Cortex of kidney (tissue), 1 donor: ENCODE measurements around the gene CBLB.
"Not testable (repeated sequence)": the region's sequence is repeated elsewhere in the genome, so short reads cannot be mapped to it uniquely, and the experiment has no call there.

ENCODE experiments used
- DNase-seq: peaks from one replicate; lab custom pipeline; 2025; lab: John Stamatoyannopoulos, UW

Gene CBLB

GRCh38 chr3:105752791-105753415 lies 115.9 kb downstream of the CBLB start:
- DNase-seq: no peak

GRCh38 chr3:105747696-105748095 lies 121.1 kb downstream of the CBLB start:
- DNase-seq: no peak

- DNase-seq: no peak
Measured at GRCh38 chr3:105747060-105747541, 121.7 kb downstream of the CBLB start.

- no peak for DNase-seq
Measured at GRCh38 chr3:105746231-105746996, 122.4 kb downstream of the CBLB start.

GRCh38 chr3:105745046-105745445 lies 123.8 kb downstream of the CBLB start:
- no peak for DNase-seq

- DNase-seq: no peak
Measured at GRCh38 chr3:105744202-105744601, 124.6 kb downstream of the CBLB start.

- no peak for DNase-seq
Measured at GRCh38 chr3:105733356-105733755, 135.5 kb downstream of the CBLB start.

- DNase-seq: no peak
Measured at GRCh38 chr3:105731686-105732085, 137.1 kb downstream of the CBLB start.

- DNase-seq: no peak
Measured at GRCh38 chr3:105730801-105731354, 137.9 kb downstream of the CBLB start.

- no peak for DNase-seq
Measured at GRCh38 chr3:105729667-105730066, 139.1 kb downstream of the CBLB start.

GRCh38 chr3:105728771-105729312 lies 140.0 kb downstream of the CBLB start:
- DNase-seq: no peak

- DNase-seq: not testable (repeated sequence)
Measured at GRCh38 chr3:105727036-105727435, 141.8 kb downstream of the CBLB start.

GRCh38 chr3:105722943-105723556 lies 145.8 kb downstream of the CBLB start:
- no peak for DNase-seq

- DNase-seq: no peak
Measured at GRCh38 chr3:105719791-105720190, 149.0 kb downstream of the CBLB start.

- DNase-seq: no peak
Measured at GRCh38 chr3:105715372-105715771, 153.4 kb downstream of the CBLB start.

GRCh38 chr3:105714453-105714852 lies 154.4 kb downstream of the CBLB start:
- no peak for DNase-seq

GRCh38 chr3:105708980-105709379 lies 159.8 kb downstream of the CBLB start:
- DNase-seq: no peak

GRCh38 chr3:105707009-105707408 lies 161.8 kb downstream of the CBLB start:
- no peak for DNase-seq

- no peak for DNase-seq
Measured at GRCh38 chr3:105704726-105705410, 163.9 kb downstream of the CBLB start.

GRCh38 chr3:105700575-105700974 lies 168.2 kb downstream of the CBLB start:
- DNase-seq: no peak

- DNase-seq: no peak
Measured at GRCh38 chr3:105691633-105692032, 177.2 kb downstream of the CBLB start.

GRCh38 chr3:105691053-105691452 lies 177.8 kb downstream of the CBLB start:
- DNase-seq: no peak
